ENCODE data around the gene MROH9. TPM values are rescaled to one million over a fixed set of nuclear protein-coding genes. Genes with fewer than 3 reads are reported as not detected.

Gene MROH9
- total RNA-seq, 1 donor from 2014 or later, result not detected

DNA sequence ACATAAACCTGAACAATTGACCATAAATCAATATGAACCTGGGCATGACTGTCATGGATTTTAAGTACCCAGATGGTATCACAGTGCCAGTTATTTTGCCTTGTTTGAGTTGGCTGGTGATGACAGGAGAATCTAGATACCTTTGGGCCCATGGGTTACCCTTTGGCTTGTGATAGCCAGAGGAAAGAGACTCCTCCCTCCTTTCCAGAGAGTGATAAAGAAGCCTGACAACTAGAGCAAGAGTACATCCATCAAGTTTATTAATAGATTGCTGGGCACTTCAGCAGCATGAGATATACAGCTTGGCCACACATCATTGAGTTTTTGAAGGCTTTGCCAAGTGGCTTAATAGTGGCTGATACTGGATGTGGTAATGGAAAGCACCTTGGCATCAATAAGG is 148.8 kb downstream of the MROH9 start:
- no peak for DNase-seq

DNA sequence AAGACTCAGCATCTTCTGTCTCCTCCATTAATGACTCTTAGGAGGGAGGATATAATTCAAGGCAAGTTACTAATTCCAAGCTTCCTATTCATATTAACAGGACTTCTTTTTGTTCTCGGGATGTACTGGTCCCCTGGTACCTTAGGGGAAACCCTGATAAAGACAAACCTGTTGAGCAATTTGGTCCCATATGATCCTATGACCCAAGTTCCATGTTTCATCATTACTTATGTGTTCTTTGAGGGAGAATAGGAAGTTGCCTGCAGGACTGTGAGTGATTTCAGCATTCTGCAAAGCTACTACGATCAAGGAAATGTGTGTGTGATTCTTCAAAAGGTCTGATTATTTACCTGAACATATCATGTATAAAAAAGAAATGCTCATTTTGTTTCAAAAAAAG is 149.5 kb downstream of the MROH9 start:
- no peak for DNase-seq

DNA sequence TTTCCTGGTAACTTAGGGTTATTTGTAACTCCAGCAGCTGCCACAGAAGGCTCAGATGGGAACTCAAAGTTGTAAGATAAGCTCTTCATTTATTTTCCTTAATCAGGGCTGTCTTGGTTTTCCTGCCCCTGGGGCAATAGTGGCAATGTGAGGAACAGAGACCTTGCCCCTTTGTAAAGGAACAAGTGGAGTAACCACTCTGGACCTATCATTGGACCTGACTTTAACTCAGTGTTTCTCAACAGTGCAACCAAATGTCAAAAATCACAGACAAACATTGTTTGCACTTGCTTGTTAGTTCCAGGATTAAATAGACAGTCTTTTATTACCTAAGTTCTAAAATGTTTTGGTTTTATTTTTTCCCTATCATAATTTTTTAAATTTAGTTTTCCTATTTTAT is 152.6 kb downstream of the MROH9 start:
- no peak for DNase-seq

DNA sequence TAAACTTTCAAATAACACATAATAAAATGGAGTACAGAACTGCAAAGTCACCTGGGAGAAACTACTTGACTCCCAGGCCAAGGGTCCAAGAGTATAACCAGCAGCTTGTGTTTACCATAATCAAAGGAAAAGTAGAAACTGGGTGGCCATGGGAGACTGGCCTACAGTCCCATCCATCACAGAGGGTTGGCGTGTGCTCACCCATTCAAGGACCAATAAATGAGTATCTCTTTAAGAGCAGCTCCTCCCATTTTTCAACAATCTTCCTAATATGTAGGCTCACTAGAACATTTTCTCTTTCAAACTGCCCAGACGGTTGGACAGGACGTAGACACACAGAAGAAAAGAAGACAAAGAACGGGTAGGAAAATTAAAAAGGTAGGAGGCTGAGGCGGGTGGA is 155.3 kb downstream of the MROH9 start, which contains the start of gene FMO3:
Gene FMO3 (plus strand): TSS at position 302 of the 400 bp plus-strand sequence. CDS start 1,754 bp downstream, outside the sequence.
- DNase-seq, result no peak

DNA sequence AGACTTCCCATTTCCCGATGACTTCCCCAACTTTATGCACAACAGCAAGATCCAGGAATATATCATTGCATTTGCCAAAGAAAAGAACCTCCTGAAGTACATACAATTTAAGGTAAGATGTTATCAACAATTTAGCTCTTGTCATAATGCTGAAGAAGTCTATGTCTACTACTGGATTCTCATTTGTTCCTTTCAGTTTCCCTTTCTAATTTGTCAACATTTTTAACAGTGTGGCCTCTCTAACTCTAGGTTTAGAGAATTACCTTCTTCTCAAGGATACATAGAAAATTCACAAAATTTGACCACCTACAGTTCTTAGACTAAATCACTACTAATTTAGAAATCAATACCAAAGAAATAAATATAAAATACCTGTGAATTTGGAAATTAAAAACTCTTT is 168.5 kb downstream of the MROH9 start:
- no peak for DNase-seq

DNA sequence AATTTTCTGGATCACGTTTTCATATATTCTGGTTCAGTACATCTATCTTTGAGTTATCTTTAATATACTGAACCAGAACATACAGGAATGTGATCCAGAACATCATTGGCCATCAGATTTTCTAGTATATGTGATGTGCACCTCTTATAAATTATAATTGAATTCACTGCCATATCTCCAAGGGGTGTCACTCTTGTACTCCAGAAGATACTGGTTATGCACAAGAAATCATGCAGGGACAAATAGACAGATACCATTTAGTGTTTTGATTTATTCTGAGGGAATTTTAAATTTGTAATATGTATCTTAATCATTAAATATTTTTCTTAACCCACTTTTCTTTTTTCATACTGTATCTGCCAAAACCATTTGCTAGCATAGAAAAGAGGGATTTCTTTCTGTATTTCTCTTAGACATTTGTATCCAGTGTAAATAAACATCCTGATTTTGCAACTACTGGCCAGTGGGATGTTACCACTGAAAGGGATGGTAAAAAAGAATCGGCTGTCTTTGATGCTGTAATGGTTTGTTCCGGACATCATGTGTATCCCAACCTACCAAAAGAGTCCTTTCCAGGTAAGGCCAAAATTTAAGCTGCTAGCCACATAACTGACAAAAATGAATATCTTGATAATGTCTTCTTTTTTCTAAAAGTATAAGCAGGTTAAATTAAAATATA is 172.1 kb downstream of the MROH9 start:
- DNase-seq, result no peak

DNA sequence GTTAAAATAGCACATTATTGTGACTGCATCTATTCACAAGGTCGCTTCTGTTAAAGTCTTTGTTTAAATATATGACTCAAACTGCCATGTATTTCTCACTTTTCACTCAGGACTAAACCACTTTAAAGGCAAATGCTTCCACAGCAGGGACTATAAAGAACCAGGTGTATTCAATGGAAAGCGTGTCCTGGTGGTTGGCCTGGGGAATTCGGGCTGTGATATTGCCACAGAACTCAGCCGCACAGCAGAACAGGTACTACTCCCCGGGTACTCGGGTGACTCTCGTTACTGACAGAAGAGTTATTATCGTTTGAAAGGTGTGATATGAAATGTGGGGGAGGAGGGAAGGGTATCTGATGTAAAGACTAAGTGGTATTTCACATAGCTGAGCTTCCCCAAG is 172.6 kb downstream of the MROH9 start:
- no peak for DNase-seq

DNA sequence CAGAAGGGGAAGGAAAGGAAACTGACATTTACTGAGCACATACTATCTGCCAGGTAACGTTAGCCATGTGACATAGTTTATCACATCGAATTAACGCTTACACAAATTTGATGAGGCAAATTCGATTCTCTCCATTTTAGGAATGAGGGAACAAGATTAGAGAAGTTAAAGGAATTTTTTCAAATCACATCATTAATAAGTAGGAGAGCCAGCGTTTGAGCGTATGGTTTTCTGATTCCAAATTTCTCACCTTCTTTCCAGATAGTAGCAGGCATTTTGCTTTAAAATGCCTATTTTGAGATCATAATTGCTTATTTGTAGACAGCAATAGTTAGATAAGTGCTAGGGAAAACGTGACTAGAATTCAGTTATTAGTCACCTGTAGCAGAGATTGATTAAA is 174.6 kb downstream of the MROH9 start:
- no peak for DNase-seq

DNA sequence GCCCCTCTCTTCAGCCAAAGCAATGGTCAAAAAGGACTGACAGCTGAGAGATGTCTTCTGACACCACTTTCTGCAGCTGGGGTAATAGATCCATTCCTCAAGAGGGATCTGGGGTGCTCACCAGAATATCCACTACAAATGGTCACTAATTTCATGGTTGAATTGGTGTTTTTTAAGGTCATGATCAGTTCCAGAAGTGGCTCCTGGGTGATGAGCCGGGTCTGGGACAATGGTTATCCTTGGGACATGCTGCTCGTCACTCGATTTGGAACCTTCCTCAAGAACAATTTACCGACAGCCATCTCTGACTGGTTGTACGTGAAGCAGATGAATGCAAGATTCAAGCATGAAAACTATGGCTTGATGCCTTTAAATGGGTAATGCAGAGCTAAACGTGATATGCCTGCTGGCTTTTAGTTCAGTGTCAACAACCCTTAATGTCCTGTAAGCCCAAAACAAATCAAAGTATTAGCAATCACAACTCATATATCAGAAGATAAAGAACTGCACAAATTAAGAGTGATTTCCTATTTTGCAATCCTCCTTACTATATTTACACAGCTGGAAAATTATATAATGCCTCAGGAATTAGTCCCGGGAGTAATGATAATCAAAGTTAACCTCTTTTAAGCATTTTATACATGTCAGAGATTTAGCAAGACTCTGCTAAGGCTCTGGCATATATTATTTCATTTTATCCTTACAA is 175.4 kb downstream of the MROH9 start:
- DNase-seq, result no peak

DNA sequence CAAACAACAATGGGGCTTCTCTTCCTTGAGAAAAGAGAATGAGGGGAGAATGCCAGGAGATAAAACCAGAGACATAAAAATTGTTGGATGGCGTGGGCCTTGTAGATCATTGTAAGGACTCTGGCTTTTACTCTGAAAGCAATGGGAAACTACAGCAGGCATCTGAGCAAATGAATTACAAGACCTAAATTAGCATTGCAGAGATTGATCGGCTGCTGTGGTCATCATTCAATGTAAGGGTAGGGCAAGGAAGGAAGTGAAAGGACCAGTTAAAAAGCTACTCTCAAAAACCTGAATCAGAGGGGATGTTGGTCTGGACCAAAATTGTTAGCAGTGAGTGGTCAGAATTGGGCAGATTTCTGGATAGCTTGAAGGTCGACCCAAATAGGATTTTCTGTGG is 176.8 kb downstream of the MROH9 start:
- DNase-seq, result no peak

DNA sequence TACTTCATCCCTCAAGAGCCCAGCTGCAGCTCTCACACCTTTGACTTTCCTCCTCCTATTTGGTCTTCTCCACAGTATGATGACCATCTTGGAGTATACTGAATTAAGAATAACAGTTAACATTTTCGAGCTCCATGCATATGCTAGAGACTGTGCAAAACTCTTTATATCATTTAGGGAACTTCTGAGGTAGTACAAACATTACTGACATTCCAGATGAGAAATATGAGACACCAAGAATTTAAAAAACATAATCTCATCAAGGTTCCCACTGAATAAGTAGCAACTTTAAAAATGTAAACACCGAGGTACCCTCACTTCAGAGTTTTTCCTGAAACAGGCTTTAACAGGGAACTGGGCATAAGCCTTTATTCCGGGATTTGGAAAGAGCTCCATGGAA is 178.0 kb downstream of the MROH9 start:
- DNase-seq, result no peak

Small RNA genes within 50 kb of the gene (small RNA-seq; reads per million reads assigned to genes)
- 0.09 reads per million for gene MIR1295A

Other genes with a start within 250 kb of the MROH9 start
- gene FMO3, start 155.4 kb downstream of the MROH9 start, total RNA-seq, result not detected
- 0.31 TPM for gene FMO2, start 249.8 kb downstream of the MROH9 start, total RNA-seq

All from occipital lobe (tissue), 3 donors.